HepG2 (cell line): ENCODE results near the gene RHOC. TPM values are rescaled to one million over a fixed set of nuclear protein-coding genes. Genes with fewer than 3 reads are reported as not detected.

Experiments
- BCL6 ChIP-seq: IDR thresholded peaks from 2 replicates; pipeline ENCODE4 v1.6.1; 2016; ENCODE audit warnings: missing genetic modification reagents, missing compliant biosample characterization
- BRD4 ChIP-seq: sonication (generic); formaldehyde crosslinking; IDR thresholded peaks from 2 replicates; pipeline ENCODE4 v1.4.0; 2020; ENCODE audit warnings: missing genetic modification reagents
- CAMTA2 ChIP-seq: sonication (generic); formaldehyde crosslinking; IDR thresholded peaks from 2 replicates; pipeline ENCODE4 v1.4.0; 2020; ENCODE audit warnings: mild to moderate bottlenecking, missing genetic modification reagents, borderline replicate concordance
- GABPB1 ChIP-seq: IDR thresholded peaks from 2 replicates; pipeline ENCODE4 v1.6.1; 2016; ENCODE audit warnings: mild to moderate bottlenecking, missing genetic modification reagents, moderate library complexity, missing compliant biosample characterization
- PAX8 ChIP-seq: sonication (generic); formaldehyde crosslinking; IDR thresholded peaks from 2 replicates; pipeline ENCODE4 v1.8.0; 2022; ENCODE audit warnings: mild to moderate bottlenecking, missing genetic modification reagents, borderline replicate concordance
- TBP ChIP-seq: sonication (generic); formaldehyde crosslinking; IDR thresholded peaks from 2 replicates; pipeline ENCODE4 v1.5.0; 2020; ENCODE audit warnings: missing genetic modification reagents
- THYN1 ChIP-seq: sonication (generic); formaldehyde crosslinking; IDR thresholded peaks from 2 replicates; pipeline ENCODE4 v1.8.1; 2023; ENCODE audit warnings: low read depth, mild to moderate bottlenecking, moderate library complexity, missing genetic modification reagents, borderline replicate concordance
- ZFP1 ChIP-seq: IDR thresholded peaks from 2 replicates; pipeline ENCODE4 v1.6.1; 2016
- ZNF552 ChIP-seq: sonication (generic); formaldehyde crosslinking; IDR thresholded peaks from 2 replicates; pipeline ENCODE4 v1.9.0; 2022; ENCODE audit warnings: missing genetic modification reagents, mild to moderate bottlenecking, borderline replicate concordance
- ZNF607 ChIP-seq: sonication (generic); formaldehyde crosslinking; IDR thresholded peaks from 2 replicates; pipeline ENCODE4 v1.5.1; 2020; ENCODE audit warnings: missing genetic modification reagents, mild to moderate bottlenecking, borderline replicate concordance
- ZNF616 ChIP-seq: sonication (generic); formaldehyde crosslinking; IDR thresholded peaks from 2 replicates; pipeline ENCODE4 v1.5.0; 2020; ENCODE audit warnings: low read depth, mild to moderate bottlenecking, missing genetic modification reagents
- ZNF768 ChIP-seq: sonication (generic); formaldehyde crosslinking; IDR thresholded peaks from 2 replicates; pipeline ENCODE4 v1.4.0; 2020; ENCODE audit warnings: missing genetic modification reagents
- polyA plus RNA-seq, 8 experiments: library from polyadenylated mRNA; depleted of rRNA in 3 of 8; stranded (reverse) in 7 of 8; unstranded in 1 of 8; fragments of >200 nt; fragmentation: Illumina TruSeq in 4 of 8; extraction: Trizol in 4 of 8; gene quantifications; 2 replicates each; pipeline versions ENCODE4 v1.2.1 to v1.2.3, GENCODE V29; 2011 to 2016; ENCODE audit warnings: low read depth in 4 of 8, missing spikeins in 1 of 8, mixed read lengths in 1 of 8; ENCODE audit not compliant: insufficient read depth in 1 of 8
- total RNA-seq, 5 experiments: library from RNA; depleted of rRNA; stranded (reverse); fragments of >200 nt; fragmentation: Illumina TruSeq; extraction: Trizol; gene quantifications; 2 replicates each; pipeline ENCODE4 v1.2.3, GENCODE V29; 2016; ENCODE audit warnings: low read depth in 1 of 5
- TF ChIP-seq, protein P1 (sequence below): fragments of 450-650 bp; IDR thresholded peaks from 2 replicates; pipeline ENCODE4 v1.6.1; 2016
- TF ChIP-seq, protein P2 (sequence below): sonication (generic); formaldehyde crosslinking; IDR thresholded peaks from 2 replicates; pipeline ENCODE4 v1.4.0; 2020; ENCODE audit warnings: missing genetic modification reagents, low read depth, mild to moderate bottlenecking, borderline replicate concordance
- TF ChIP-seq, protein P3 (sequence below): sonication (generic); formaldehyde crosslinking; IDR thresholded peaks from 2 replicates; pipeline ENCODE4 v1.4.0; 2020; ENCODE audit warnings: missing genetic modification reagents
- TF ChIP-seq, protein P4 (sequence below): sonication (generic); formaldehyde crosslinking; IDR thresholded peaks from 2 replicates; pipeline ENCODE4 v1.5.1; 2020; ENCODE audit warnings: mild to moderate bottlenecking, missing genetic modification reagents
- TF ChIP-seq, protein P5 (sequence below): sonication (generic); formaldehyde crosslinking; IDR thresholded peaks from 2 replicates; pipeline ENCODE4 v1.8.0; 2022; ENCODE audit warnings: mild to moderate bottlenecking, missing genetic modification reagents; ENCODE audit not compliant: insufficient replicate concordance

Gene RHOC
- total and polyA plus RNA-seq, 2 of the 13 experiments (the other 11 are each of a cell fraction or from before 2014, with no cell fraction given), result 64.3 to 182 TPM

DNA sequence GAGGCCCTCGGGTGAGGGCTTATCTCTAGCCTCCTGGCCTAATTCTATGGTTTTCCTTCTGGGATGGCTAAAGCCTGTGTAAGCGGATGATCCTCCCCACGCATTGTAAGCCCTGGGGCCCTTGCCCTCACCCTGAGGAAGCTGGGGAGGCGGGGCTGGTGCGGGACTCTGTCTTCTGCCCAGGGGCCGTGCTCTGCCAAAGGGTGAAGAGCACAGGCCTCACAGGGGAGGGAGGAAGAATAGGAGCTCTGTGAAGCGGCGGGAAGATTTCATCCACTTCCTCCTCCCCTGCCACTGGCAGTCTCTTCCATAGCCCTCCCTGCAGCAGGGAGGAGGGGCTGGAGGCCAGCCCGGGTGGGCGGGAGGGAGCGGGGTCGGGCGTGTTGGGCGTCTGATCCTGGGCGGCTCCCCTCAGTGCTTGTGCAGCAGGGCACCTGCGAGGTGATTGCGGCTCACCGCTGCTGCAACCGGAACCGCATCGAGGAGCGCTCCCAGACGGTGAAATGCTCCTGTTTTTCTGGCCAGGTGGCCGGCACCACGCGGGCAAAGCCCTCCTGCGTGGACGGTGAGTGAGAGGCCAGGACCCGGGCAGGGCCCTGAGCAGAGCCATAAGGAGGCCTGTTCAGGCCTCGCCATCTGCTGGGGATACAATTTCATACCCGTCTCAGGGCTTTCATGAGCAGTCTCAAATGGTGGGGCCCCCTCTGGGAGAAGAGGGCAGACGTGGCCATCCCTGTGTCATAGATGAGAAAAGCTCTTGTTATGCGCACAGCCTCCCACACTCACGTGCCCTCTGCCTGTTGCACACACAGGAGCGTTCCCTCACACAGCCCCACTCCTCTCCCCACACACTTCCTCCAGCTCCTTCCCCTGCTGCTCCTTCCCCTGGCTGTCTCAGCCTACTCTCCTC lies 15.9 kb upstream of the RHOC start (continued):
- TF ChIP-seq, protein P1, sequence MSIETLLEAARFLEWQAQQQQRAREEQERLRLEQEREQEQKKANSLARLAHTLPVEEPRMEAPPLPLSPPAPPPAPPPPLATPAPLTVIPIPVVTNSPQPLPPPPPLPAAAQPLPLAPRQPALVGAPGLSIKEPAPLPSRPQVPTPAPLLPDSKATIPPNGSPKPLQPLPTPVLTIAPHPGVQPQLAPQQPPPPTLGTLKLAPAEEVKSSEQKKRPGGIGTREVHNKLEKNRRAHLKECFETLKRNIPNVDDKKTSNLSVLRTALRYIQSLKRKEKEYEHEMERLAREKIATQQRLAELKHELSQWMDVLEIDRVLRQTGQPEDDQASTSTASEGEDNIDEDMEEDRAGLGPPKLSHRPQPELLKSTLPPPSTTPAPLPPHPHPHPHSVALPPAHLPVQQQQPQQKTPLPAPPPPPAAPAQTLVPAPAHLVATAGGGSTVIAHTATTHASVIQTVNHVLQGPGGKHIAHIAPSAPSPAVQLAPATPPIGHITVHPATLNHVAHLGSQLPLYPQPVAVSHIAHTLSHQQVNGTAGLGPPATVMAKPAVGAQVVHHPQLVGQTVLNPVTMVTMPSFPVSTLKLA, result no peak
- TF ChIP-seq THYN1 (CRISPR knock-in tag) (no peak), ZNF616 (CRISPR knock-in tag) (no peak), GABPB1 (CRISPR knock-in tag) (peak; percentile 43; the same call in 1 of the 2 replicates), ZFP1 (no peak), ZNF768 (peak; percentile 11; the same call in 1 of the 2 replicates), ZNF607 (CRISPR knock-in tag) (no peak), ZNF552 (no peak), PAX8 (CRISPR knock-in tag) (no peak), BRD4 (CRISPR knock-in tag) (no peak), CAMTA2 (CRISPR knock-in tag) (no peak), BCL6 (CRISPR knock-in tag) (no peak), TBP (CRISPR knock-in tag) (no peak)
- TF ChIP-seq, protein P2, sequence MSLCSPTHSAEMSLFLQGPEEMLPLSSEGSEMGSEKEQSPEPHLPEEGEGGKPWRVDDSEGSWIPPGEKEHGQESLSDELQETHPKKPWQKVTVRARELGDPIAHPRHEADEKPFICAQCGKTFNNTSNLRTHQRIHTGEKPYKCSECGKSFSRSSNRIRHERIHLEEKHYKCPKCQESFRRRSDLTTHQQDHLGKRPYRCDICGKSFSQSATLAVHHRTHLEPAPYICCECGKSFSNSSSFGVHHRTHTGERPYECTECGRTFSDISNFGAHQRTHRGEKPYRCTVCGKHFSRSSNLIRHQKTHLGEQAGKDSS (CRISPR knock-in tag), result no peak
- TF ChIP-seq, protein P3, sequence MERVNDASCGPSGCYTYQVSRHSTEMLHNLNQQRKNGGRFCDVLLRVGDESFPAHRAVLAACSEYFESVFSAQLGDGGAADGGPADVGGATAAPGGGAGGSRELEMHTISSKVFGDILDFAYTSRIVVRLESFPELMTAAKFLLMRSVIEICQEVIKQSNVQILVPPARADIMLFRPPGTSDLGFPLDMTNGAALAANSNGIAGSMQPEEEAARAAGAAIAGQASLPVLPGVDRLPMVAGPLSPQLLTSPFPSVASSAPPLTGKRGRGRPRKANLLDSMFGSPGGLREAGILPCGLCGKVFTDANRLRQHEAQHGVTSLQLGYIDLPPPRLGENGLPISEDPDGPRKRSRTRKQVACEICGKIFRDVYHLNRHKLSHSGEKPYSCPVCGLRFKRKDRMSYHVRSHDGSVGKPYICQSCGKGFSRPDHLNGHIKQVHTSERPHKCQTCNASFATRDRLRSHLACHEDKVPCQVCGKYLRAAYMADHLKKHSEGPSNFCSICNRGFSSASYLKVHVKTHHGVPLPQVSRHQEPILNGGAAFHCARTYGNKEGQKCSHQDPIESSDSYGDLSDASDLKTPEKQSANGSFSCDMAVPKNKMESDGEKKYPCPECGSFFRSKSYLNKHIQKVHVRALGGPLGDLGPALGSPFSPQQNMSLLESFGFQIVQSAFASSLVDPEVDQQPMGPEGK (CRISPR knock-in tag), result no peak
- TF ChIP-seq, protein P4, sequence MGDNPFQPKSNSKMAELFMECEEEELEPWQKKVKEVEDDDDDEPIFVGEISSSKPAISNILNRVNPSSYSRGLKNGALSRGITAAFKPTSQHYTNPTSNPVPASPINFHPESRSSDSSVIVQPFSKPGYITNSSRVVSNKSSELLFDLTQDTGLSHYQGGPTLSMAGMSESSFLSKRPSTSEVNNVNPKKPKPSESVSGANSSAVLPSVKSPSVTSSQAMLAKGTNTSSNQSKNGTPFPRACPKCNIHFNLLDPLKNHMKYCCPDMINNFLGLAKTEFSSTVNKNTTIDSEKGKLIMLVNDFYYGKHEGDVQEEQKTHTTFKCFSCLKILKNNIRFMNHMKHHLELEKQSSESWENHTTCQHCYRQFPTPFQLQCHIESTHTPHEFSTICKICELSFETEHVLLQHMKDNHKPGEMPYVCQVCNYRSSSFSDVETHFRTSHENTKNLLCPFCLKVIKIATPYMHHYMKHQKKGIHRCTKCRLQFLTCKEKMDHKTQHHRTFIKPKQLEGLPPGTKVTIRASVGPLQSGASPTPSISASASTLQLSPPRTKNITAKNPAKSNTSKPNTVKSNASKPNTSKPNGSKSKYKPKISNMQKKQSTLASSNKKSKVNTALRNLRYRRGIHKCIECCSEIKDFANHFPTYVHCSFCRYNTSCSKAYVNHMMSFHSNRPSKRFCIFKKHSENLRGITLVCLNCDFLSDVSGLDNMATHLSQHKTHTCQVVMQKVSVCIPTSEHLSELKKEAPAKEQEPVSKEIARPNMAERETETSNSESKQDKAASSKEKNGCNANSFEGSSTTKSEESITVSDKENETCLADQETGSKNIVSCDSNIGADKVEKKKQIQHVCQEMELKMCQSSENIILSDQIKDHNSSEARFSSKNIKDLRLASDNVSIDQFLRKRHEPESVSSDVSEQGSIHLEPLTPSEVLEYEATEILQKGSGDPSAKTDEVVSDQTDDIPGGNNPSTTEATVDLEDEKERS (CRISPR knock-in tag), result no peak
- TF ChIP-seq, protein P5, sequence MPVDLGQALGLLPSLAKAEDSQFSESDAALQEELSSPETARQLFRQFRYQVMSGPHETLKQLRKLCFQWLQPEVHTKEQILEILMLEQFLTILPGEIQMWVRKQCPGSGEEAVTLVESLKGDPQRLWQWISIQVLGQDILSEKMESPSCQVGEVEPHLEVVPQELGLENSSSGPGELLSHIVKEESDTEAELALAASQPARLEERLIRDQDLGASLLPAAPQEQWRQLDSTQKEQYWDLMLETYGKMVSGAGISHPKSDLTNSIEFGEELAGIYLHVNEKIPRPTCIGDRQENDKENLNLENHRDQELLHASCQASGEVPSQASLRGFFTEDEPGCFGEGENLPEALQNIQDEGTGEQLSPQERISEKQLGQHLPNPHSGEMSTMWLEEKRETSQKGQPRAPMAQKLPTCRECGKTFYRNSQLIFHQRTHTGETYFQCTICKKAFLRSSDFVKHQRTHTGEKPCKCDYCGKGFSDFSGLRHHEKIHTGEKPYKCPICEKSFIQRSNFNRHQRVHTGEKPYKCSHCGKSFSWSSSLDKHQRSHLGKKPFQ (CRISPR knock-in tag), result peak; percentile 30
